ENCODE measurements around the gene THRAP3. TPM values are rescaled to one million over a fixed set of nuclear protein-coding genes. Genes with fewer than 3 reads are reported as not detected.

Gene THRAP3
- total RNA-seq, 1 donor = 127 TPM

DNA sequence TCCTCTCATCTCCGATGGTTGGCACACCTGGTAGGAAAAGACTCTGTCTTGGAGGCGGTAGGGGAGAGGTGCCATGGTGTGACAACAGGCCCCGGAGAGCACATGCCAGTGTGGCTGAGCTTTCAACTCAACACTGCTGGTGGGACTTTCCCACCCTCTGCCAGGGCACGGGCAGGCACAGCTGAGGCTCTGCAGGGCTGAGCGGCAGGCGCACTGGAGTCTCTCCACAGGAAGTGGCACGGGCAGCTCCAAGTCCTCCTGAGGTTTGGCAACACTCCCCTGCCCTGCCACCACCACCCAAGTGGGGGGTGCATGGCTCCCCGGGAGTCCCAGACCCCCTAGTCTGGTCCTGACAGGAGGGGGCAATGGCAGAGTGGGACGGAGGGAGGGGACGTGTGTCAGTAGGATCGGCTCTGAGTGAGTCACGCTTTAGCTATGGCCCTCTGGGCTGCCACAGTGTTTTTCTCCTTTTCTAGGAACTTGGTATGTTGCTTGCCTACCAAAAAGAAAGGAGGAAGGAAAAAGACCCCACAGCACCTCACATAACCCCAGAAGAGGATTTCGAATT lies 126.5 kb downstream of the THRAP3 start:
- peaks cover 37% of the 10 kb centered on the region for H3K36me3 ChIP-seq (ENCODE audit: insufficient read depth, low read length)
- no peak overlapping the region for H2AFZ ChIP-seq (ENCODE audit: low read length)
- H3K4me3 ChIP-seq (ENCODE audit: insufficient read depth, low read length) = peak overlapping the region; percentile 52
- peaks cover 2% of the 10 kb centered on the region for H3K79me2 ChIP-seq (ENCODE audit: insufficient read depth, low read length)
- peak overlapping the region; percentile 98 for H3K27ac ChIP-seq (ENCODE audit: low read depth, low read length)
- H3K27me3 ChIP-seq (ENCODE audit: insufficient read depth, low read length) = no peaks in the 10 kb centered on the region
- H3K4me2 ChIP-seq (ENCODE audit: insufficient read depth, low read length) = peak overlapping the region; percentile 80
- DNase-seq (ENCODE audit: insufficient read length, low spot score, missing footprints) = peak; percentile 97
- peaks cover 47% of the 10 kb centered on the region for H3K4me1 ChIP-seq (ENCODE audit: insufficient read depth, low read length)
- no peaks in the 10 kb centered on the region for H4K20me1 ChIP-seq (ENCODE audit: insufficient read depth, low read length)
- TF ChIP-seq, protein P1, sequence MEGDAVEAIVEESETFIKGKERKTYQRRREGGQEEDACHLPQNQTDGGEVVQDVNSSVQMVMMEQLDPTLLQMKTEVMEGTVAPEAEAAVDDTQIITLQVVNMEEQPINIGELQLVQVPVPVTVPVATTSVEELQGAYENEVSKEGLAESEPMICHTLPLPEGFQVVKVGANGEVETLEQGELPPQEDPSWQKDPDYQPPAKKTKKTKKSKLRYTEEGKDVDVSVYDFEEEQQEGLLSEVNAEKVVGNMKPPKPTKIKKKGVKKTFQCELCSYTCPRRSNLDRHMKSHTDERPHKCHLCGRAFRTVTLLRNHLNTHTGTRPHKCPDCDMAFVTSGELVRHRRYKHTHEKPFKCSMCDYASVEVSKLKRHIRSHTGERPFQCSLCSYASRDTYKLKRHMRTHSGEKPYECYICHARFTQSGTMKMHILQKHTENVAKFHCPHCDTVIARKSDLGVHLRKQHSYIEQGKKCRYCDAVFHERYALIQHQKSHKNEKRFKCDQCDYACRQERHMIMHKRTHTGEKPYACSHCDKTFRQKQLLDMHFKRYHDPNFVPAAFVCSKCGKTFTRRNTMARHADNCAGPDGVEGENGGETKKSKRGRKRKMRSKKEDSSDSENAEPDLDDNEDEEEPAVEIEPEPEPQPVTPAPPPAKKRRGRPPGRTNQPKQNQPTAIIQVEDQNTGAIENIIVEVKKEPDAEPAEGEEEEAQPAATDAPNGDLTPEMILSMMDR (IDR thresholded peaks at IDR 0.05; ENCODE audit: extremely low read depth, low read depth, low read length) = no peak
- no peaks in the 10 kb centered on the region for H3K9me3 ChIP-seq (ENCODE audit: low read depth, low read length)

DNA sequence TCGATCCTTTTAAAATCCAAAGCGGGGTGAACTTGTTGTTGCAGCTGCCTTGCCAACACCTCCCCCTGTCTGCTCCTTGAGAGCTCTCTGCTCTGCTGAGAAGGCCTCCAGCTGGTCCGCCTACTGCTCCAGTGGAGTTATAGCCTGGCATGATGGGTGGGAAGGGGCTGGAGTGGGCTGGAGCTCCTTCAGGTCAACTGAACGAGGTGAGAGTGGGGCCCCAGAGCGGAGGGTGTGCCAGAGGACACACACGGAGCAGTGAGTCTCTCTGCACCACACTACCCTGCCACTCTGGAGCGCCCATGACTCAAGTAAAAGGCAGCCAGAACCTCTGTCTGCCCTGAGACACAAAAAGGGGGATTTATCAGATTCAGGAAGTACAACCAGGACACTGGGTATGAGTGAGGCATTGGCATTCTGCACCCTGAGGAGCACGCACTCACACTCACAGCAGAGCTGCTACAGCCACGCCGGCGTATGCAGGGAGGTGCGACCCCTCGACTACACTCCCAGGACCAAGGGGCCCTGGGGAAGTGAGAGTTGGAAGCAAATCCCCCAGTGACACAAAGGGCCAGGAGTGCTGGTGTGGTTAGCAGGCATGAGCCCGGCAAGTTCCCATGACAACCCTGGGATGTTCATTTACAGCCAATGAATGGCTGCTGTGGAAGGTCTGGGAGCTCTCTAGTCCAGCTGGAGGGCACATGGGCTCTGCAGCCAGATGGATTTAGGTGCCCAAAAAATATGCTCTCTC lies 127.2 kb downstream of the THRAP3 start:
- Histone ChIP-seq H2AFZ (ENCODE audit: low read length) (no peak overlapping the region), H3K4me3 (ENCODE audit: insufficient read depth, low read length) (peak overlapping the region; percentile 52), H3K36me3 (ENCODE audit: insufficient read depth, low read length) (peaks cover 33% of the 10 kb centered on the region), H3K4me2 (ENCODE audit: insufficient read depth, low read length) (peak overlapping the region; percentile 80), H3K27me3 (ENCODE audit: insufficient read depth, low read length) (no peaks in the 10 kb centered on the region), H3K9me3 (ENCODE audit: low read depth, low read length) (no peaks in the 10 kb centered on the region), H3K4me1 (ENCODE audit: insufficient read depth, low read length) (peaks cover 47% of the 10 kb centered on the region), H4K20me1 (ENCODE audit: insufficient read depth, low read length) (no peaks in the 10 kb centered on the region), H3K79me2 (ENCODE audit: insufficient read depth, low read length) (peaks cover 2% of the 10 kb centered on the region), H3K27ac (ENCODE audit: low read depth, low read length) (peak overlapping the region; percentile 98)
- peak; percentile 96 for DNase-seq (ENCODE audit: insufficient read length, low spot score, missing footprints)
- TF ChIP-seq, protein P1 (IDR thresholded peaks at IDR 0.05; ENCODE audit: extremely low read depth, low read depth, low read length) = no peak

DNA sequence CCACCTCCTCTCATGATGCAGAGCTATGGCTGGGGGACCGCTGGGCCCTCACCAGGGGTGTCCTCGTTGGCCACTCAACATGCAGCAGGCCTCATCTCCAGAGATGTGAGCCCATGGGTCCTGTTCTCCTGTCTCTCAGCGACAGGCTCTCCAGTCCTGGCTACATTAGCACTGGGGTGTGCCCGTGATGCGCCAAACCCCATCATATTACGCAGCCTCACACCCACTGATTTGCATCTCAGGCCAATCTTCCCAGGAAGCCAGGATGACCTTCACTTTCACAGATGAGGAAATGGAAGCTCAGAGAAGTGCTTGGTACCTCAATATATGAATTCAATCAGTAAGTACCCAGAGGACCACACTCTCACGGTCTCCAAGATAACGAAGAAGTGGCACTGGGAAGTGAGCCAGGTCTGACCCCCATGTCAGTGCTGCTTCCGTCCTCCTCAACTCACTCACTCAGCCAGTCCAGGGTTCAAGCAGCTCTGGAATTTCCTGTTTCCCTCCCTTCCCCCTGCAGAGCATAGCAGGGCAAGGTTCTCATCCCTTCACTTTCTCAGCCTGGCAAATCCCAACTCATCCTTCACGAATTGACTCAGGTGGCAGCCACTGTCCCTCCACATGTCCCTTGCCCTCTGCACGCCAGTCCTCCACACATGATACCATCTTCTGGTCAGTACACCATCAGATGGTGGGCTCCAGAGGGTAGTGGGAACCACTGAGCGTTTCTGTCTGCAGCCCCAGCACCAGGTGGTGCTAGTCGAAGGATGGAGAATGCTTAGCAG lies 128.1 kb downstream of the THRAP3 start:
- peaks cover 3% of the 10 kb centered on the region for H3K79me2 ChIP-seq (ENCODE audit: insufficient read depth, low read length)
- peak overlapping the region; percentile 98 for H3K27ac ChIP-seq (ENCODE audit: low read depth, low read length)
- H4K20me1 ChIP-seq (ENCODE audit: insufficient read depth, low read length) = no peaks in the 10 kb centered on the region
- no peak for DNase-seq (ENCODE audit: insufficient read length, low spot score, missing footprints)
- no peaks in the 10 kb centered on the region for H3K27me3 ChIP-seq (ENCODE audit: insufficient read depth, low read length)
- H3K4me1 ChIP-seq (ENCODE audit: insufficient read depth, low read length) = peaks cover 47% of the 10 kb centered on the region
- H3K4me2 ChIP-seq (ENCODE audit: insufficient read depth, low read length) = peak overlapping the region; percentile 80
- no peak overlapping the region for H2AFZ ChIP-seq (ENCODE audit: low read length)
- no peak overlapping the region for H3K4me3 ChIP-seq (ENCODE audit: insufficient read depth, low read length)
- no peaks in the 10 kb centered on the region for H3K9me3 ChIP-seq (ENCODE audit: low read depth, low read length)
- H3K36me3 ChIP-seq (ENCODE audit: insufficient read depth, low read length) = peaks cover 32% of the 10 kb centered on the region
- TF ChIP-seq, protein P1 (IDR thresholded peaks at IDR 0.05; ENCODE audit: extremely low read depth, low read depth, low read length) = no peak
